ACC112 (cell line): ENCODE data around the gene MMP19.

ENCODE experiments used
- H2AFZ ChIP-seq: fragments of 200-600 bp; sonication (generic); one replicate; pipeline ENCODE4 v1.6.0; 2017; ENCODE audit warnings: antibody characterized with exemption, low read length; ENCODE audit not compliant: unreplicated experiment
- H3K27ac ChIP-seq: fragments of 200-600 bp; sonication (generic); 2 replicates; pipeline ENCODE4 v1.5.1; 2014; ENCODE audit warnings: low read depth, mild to moderate bottlenecking, antibody characterized with exemption, low read length, moderate library complexity
- H3K27me3 ChIP-seq: fragments of 200-600 bp; sonication (generic); 2 replicates; pipeline ENCODE4 v1.6.1; 2014; ENCODE audit warnings: mild to moderate bottlenecking, antibody characterized with exemption, low read length, moderate library complexity, mixed read lengths; ENCODE audit not compliant: insufficient read depth
- H3K36me3 ChIP-seq: fragments of 200-600 bp; sonication (generic); 2 replicates; pipeline ENCODE4 v1.6.1; 2016; ENCODE audit warnings: mild to moderate bottlenecking, antibody characterized with exemption, low read length, moderate library complexity, mixed read lengths; ENCODE audit not compliant: insufficient read depth
- H3K4me1 ChIP-seq: fragments of 200-600 bp; sonication (generic); one replicate; pipeline ENCODE4 v1.6.1; 2016; ENCODE audit warnings: low read length, mixed read lengths; ENCODE audit not compliant: insufficient read depth, unreplicated experiment, control insufficient read depth
- H3K4me3 ChIP-seq: fragments of 200-600 bp; sonication (generic); 2 replicates; pipeline ENCODE4 v1.5.1; 2014; ENCODE audit warnings: mild to moderate bottlenecking, low read depth, low read length
- H3K79me2 ChIP-seq: fragments of 200-600 bp; sonication (generic); one replicate; pipeline ENCODE4 v1.6.0; 2016; ENCODE audit warnings: low read length; ENCODE audit not compliant: control insufficient read depth, unreplicated experiment, insufficient read depth

Gene MMP19

DNA sequence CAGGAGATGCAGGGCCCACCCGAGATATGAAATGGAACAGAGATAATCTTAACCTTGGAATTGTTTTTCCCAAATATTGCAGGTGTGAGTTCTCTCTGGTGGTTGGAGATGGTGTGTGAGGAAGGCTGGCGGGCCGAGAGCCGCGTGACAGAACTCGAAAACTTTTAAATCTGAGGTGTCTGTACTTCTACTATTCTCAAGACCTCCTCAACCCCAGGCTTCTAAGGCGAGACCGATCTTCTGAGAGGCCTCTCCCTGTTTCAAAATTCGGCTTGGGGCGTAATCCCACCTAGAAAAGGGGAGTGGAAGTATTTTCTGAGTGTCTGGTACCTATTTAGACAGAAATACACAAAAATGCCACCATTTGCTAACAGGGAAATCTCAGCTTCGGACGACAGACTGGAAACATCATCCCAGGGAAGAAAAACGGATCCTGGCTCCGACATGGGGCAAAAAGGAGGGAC is 25.8 kb downstream of the MMP19 start:
- Histone ChIP-seq H3K27ac (peak overlapping the region; percentile 69), H3K36me3 (peaks cover 16% of the 10 kb centered on the region), H3K4me3 (peak overlapping the region; percentile 91), H2AFZ (peak overlapping the region; percentile 56), H3K27me3 (no peaks in the 10 kb centered on the region), H3K4me1 (peaks cover 31% of the 10 kb centered on the region), H3K79me2 (peaks cover 73% of the 10 kb centered on the region)

DNA sequence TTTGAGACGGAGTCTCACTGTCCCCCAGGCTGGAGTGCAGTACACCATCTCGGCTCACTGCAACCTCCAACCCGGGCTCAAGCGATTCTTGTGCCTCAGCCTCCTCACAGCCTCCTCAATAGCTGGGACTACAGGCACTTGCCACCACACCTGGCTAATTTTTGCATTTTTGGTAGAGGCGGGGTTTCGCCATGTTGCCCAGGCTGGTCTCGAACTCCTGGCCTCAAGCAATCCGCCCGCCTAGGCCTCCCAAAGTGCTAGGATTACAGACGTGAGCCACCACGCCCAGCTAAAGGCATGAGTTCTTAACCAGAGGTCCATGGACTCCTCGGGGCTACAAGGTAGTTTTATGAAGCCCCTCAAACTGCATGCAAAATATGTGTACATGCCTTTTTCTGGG is 27.3 kb downstream of the MMP19 start:
- H3K27me3 ChIP-seq, result no peaks in the 10 kb centered on the region
- no peak overlapping the region for H2AFZ ChIP-seq
- no peak overlapping the region for H3K27ac ChIP-seq
- peaks cover 87% of the 10 kb centered on the region for H3K79me2 ChIP-seq
- peaks cover 31% of the 10 kb centered on the region for H3K4me1 ChIP-seq
- H3K36me3 ChIP-seq, result peaks cover 14% of the 10 kb centered on the region
- H3K4me3 ChIP-seq, result peak overlapping the region; percentile 91

DNA sequence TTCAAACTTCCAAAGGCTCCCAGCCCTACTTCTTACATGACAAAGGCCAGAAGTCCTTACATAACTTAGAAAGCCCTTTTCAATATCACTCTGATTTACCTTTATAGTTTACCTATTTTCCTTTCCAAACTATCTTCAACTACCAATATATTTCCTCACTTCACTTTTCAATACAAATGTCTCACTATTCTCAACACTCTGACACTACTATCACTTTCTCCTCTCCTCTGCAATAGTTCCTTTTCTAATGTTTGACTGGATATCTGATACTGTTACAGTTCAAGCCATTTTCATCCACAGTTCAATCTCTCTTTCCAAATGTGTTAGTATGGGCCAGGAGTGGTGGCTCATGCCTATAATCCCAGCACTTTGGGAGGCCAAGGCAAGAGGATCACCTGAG is 28.5 kb downstream of the MMP19 start:
- H3K27ac ChIP-seq, result no peak overlapping the region
- H3K4me1 ChIP-seq, result peaks cover 27% of the 10 kb centered on the region
- no peaks in the 10 kb centered on the region for H3K27me3 ChIP-seq
- H2AFZ ChIP-seq, result no peak overlapping the region
- H3K79me2 ChIP-seq, result peaks cover 94% of the 10 kb centered on the region
- peaks cover 8% of the 10 kb centered on the region; the same call in 1 of the 2 replicates for H3K36me3 ChIP-seq
- H3K4me3 ChIP-seq, result no peak overlapping the region

DNA sequence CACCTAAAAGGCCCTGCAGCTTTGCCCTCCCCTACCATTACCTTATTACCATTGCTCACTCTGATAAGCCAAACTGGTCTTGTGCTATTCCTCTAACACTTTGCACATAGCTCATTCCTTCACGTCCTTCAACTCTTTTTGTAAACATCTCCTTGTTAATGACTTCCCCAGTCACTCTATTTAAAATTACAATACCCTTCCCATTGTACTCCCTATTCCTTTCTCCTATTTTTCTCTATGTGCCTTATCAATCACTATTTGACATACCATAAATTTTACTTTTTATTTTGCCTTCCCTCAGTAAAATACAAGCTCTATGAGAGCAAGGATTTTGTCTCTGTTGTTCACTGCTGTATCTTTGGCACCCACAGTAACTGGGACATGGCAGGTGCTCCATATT is 30.6 kb downstream of the MMP19 start:
- Histone ChIP-seq H3K27ac (no peak overlapping the region), H3K4me1 (peaks cover 19% of the 10 kb centered on the region), H3K27me3 (no peaks in the 10 kb centered on the region), H3K79me2 (peaks cover 96% of the 10 kb centered on the region), H3K4me3 (no peak overlapping the region), H2AFZ (no peak overlapping the region), H3K36me3 (peaks cover 10% of the 10 kb centered on the region; the same call in 1 of the 2 replicates)

DNA sequence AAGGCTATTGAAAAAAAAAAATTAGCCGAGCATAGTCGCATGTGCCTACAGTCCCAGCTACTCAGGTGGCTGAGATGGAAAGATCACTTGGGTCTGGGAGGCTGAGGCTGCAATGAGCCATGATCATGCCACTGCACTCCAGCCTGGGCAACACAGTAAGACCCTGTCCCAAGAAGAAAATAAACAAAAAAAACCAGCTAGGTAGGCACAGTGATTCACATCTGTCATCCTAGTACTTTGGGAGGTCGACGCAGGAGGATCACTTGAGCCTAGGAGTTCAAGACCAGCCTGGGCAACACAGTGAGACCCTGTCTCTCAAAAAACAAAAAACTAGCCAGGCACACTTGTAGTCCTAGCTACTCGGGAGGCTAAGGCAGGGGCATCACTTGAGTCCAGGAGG is 33.5 kb downstream of the MMP19 start:
- peaks cover 10% of the 10 kb centered on the region; the same call in 1 of the 2 replicates for H3K36me3 ChIP-seq
- no peak overlapping the region for H3K4me3 ChIP-seq

DNA sequence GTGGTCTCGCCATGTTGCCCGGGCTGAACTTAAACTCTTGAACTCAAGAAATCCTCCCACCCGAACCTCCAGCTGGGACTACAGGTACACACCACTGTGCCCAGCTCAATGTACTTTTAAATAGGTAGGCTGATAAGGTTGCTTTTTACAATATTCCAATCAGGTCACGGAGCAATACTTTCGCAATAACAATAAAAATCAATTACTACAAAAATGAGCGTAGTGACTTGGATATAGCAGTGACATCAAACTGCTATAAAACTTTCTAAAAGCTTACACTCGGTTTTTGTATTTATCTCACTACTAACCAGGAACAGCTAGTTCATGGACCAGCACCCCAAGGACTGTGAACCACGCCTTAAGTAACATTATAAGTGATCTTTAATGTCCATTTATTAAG is 35.8 kb downstream of the MMP19 start:
- Histone ChIP-seq H3K27ac (no peak overlapping the region), H3K4me3 (no peak overlapping the region), H3K27me3 (no peaks in the 10 kb centered on the region), H3K79me2 (peaks cover 79% of the 10 kb centered on the region), H3K36me3 (peaks cover 11% of the 10 kb centered on the region; the same call in 1 of the 2 replicates), H3K4me1 (no peaks in the 10 kb centered on the region), H2AFZ (no peak overlapping the region)

More for the DNA sequence above, 33.5 kb downstream of the MMP19 start:
- no peak overlapping the region for H3K27ac ChIP-seq
- no peaks in the 10 kb centered on the region for H3K27me3 ChIP-seq
- H3K4me1 ChIP-seq, result peaks cover 3% of the 10 kb centered on the region
- H2AFZ ChIP-seq, result no peak overlapping the region
- peaks cover 93% of the 10 kb centered on the region for H3K79me2 ChIP-seq

DNA sequence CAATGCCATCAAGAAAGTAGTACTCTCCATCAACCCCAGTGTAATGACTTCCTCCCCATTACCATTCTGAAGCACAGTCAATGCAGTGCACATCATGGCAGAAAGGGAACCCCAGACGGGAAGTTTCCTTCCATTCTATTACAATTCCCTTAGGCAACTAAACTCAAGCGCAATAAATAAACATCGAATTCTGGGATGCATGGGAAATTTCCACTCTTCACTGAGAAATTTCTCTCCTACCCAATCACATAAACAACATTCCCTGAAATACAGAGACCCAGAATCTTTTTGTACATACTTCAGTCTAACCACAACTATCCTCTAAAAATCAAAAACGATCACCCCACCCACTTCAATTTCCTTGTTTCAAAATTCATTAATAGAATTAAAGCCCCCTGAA is 45.2 kb downstream of the MMP19 start:
- Histone ChIP-seq H3K4me1 (no peaks in the 10 kb centered on the region), H3K4me3 (no peak overlapping the region), H3K79me2 (peaks cover 19% of the 10 kb centered on the region), H3K36me3 (peaks cover 39% of the 10 kb centered on the region), H3K27ac (no peak overlapping the region), H2AFZ (no peak overlapping the region), H3K27me3 (no peaks in the 10 kb centered on the region)

DNA sequence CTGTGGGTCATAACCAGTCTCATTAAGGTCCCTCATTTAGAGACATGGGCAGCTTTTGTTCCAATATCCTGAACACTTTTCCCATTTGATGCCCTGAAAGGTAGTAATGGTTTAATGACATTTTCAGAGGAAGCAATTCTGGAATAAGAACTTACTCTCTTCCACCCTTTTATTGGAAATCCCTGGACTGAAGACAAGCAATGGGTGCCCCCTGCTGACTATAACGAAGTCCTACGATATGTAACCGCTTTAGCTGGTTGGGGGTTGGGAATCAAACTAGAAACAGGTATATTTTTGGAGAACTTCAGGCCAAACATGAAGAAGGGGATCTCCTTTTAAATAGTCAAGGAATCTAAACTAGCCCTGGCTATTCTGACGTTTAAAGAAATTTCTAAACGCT is 45.7 kb downstream of the MMP19 start:
- Histone ChIP-seq H3K27ac (no peak overlapping the region), H3K4me1 (no peaks in the 10 kb centered on the region), H3K36me3 (peaks cover 39% of the 10 kb centered on the region), H3K27me3 (no peaks in the 10 kb centered on the region), H3K4me3 (no peak overlapping the region), H3K79me2 (peaks cover 19% of the 10 kb centered on the region), H2AFZ (no peak overlapping the region)

DNA sequence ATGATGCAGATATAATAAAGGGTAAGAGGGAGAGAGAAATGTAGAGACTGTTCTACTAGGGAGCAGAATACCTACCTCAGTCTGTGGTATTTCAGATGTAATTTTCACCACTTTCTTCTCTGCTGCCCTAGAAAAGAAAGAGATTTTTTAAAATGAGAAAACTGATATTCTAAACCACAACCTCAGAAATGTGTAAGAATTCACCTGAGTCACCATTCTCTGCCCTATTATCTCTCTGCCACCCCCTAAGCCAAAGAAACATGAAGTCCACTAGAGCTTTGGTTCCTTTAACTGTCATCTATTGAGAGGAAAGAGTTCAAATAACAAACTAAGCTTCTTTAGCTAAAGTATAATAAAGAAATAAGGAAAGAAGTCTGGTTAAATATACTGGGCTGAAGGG is 46.8 kb downstream of the MMP19 start:
- H2AFZ ChIP-seq, result no peak overlapping the region
- no peaks in the 10 kb centered on the region for H3K27me3 ChIP-seq
- H3K4me1 ChIP-seq, result no peaks in the 10 kb centered on the region
- H3K4me3 ChIP-seq, result no peak overlapping the region
- peaks cover 39% of the 10 kb centered on the region for H3K36me3 ChIP-seq
- H3K79me2 ChIP-seq, result peaks cover 19% of the 10 kb centered on the region
- H3K27ac ChIP-seq, result no peak overlapping the region

DNA sequence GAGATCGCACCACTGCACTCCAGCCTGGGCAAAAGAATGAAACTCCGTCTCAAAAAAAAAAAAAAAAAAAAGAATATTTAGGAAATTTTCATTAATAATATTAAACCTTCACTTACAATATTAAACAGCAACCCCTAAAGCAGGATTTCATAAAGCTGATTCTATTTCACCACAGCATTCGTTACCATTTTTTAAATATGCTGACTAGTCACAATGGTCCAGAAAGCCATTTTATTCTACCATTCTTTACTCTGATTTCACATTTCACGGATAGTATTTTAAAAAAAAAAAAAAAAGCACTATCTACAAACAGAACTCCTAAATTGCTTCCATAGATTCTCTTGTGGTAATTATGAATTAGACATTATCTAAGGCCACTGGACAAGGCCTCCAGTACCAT is 52.8 kb downstream of the MMP19 start:
- Histone ChIP-seq H3K4me1 (no peaks in the 10 kb centered on the region), H3K27ac (no peak overlapping the region), H3K27me3 (no peaks in the 10 kb centered on the region), H3K4me3 (no peak overlapping the region), H2AFZ (no peak overlapping the region), H3K36me3 (peaks cover 39% of the 10 kb centered on the region), H3K79me2 (peaks cover 6% of the 10 kb centered on the region)

DNA sequence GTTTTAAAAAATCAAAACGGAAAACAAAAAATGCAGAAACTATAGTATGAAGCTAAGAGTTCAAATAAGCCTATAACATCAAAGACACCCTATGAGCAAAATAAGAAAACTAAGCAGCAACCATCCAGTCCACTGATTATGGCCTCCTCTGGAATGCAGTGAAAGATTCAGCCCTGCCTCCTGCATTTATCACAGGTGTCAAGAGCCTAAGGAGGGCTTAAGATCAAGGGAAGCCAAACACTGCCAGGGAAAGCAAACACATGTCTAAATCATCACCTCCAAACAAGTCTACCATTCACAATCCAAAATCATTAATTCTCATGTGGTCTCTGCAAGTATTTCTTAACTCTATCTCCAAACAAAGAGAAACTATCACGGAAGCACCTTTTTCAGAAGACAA is 53.6 kb downstream of the MMP19 start:
- Histone ChIP-seq H3K27me3 (no peaks in the 10 kb centered on the region), H3K36me3 (peaks cover 40% of the 10 kb centered on the region), H3K27ac (no peak overlapping the region), H2AFZ (no peak overlapping the region), H3K4me1 (no peaks in the 10 kb centered on the region), H3K4me3 (no peak overlapping the region), H3K79me2 (peaks cover 6% of the 10 kb centered on the region)
